Measurements from ENCODE around the gene FLAD1. TPM values are rescaled to one million over a fixed set of nuclear protein-coding genes. Genes with fewer than 3 reads are reported as not detected.

Gene FLAD1
- total RNA-seq, 2 donors from 2014 or later, result 25.9 to 30.8 TPM

GRCh38 chr1:154945962-154946850, 36.9 kb upstream of the FLAD1 start:
- ATAC-seq (no peak), DNase-seq (no peak)
- intact Hi-C loops (cut with DNase I), result loop anchor here in 1 of 2 donors (2.0 kb wide), 1 partner anchor 39 kb away; no protein-coding TSS in a partner anchor

GRCh38 chr1:154948079-154948478, 35.1 kb upstream of the FLAD1 start:
- intact Hi-C loops (cut with DNase I), result no loop called here
- DNase-seq (no peak), ATAC-seq (no peak)

- no peak for ATAC-seq
- intact Hi-C loops (cut with DNase I), result no loop called here
Observed at GRCh38 chr1:154951901-154952657, 31.1 kb upstream of the FLAD1 start.

GRCh38 chr1:154952664-154953063, 30.5 kb upstream of the FLAD1 start:
- DNase-seq (no peak), ATAC-seq (no peak)
- intact Hi-C loops (cut with DNase I), result no loop called here

More at GRCh38 chr1:154951901-154952657, 31.1 kb upstream of the FLAD1 start:
- no peak for DNase-seq

- intact Hi-C loops (cut with DNase I), result no loop called here
- ATAC-seq (no peak), DNase-seq (no peak)
Observed at GRCh38 chr1:154953611-154954038, 29.5 kb upstream of the FLAD1 start.

GRCh38 chr1:154954541-154954940, 28.6 kb upstream of the FLAD1 start:
- no peak for DNase-seq
- intact Hi-C loops (cut with DNase I), result no loop called here
- no peak for ATAC-seq

GRCh38 chr1:154955039-154955717, 28.0 kb upstream of the FLAD1 start:
- ATAC-seq, result peak; percentile 22 to 31
- intact Hi-C loops (cut with DNase I), result no loop called here

GRCh38 chr1:154955718-154956543, 27.2 kb upstream of the FLAD1 start, which contains the start of gene PBXIP1:
TSS of gene PBXIP1 (minus strand) at chr1:154956099. CDS start at chr1:154953721, 2,378 bp downstream.
- intact Hi-C loops (cut with DNase I), result no loop called here
- DNase-seq (peak; percentile 68), ATAC-seq (peak; percentile 84 to 88)

More at GRCh38 chr1:154955039-154955717, 28.0 kb upstream of the FLAD1 start:
- DNase-seq, result peak; percentile 49

- intact Hi-C loops (cut with DNase I), result no loop called here
- DNase-seq (peak; percentile 50), ATAC-seq (peak; percentile 7 to 28)
Observed at GRCh38 chr1:154956544-154956941, 26.6 kb upstream of the FLAD1 start.

- DNase-seq (no peak), ATAC-seq (no peak)
- intact Hi-C loops (cut with DNase I), result no loop called here
Observed at GRCh38 chr1:154957091-154957657, 26.0 kb upstream of the FLAD1 start.

GRCh38 chr1:154958036-154958435, 25.1 kb upstream of the FLAD1 start:
- DNase-seq (no peak), ATAC-seq (no peak)
- intact Hi-C loops (cut with DNase I), result no loop called here

GRCh38 chr1:154958681-154959425, 24.3 kb upstream of the FLAD1 start:
- no peak for ATAC-seq
- intact Hi-C loops (cut with DNase I), result no loop called here
- DNase-seq, result no peak

- DNase-seq (no peak), ATAC-seq (no peak)
- intact Hi-C loops (cut with DNase I), result no loop called here
Observed at GRCh38 chr1:154959426-154959780, 23.7 kb upstream of the FLAD1 start.

- ATAC-seq, result no peak
- no peak for DNase-seq
- intact Hi-C loops (cut with DNase I), result loop anchor here in 1 of 2 donors (5.0 kb wide), 2 partner anchors 52 to 102 kb away; partner anchors contain the start of gene EFNA4
Observed at GRCh38 chr1:154960446-154961136, 22.6 kb upstream of the FLAD1 start.

- ATAC-seq, result peak; percentile 89 to 90
- peak; percentile 87 for DNase-seq
- intact Hi-C loops (cut with DNase I), result loop anchor here in 1 of 2 donors (5.0 kb wide), 2 partner anchors 51 to 101 kb away; partner anchors contain the start of gene EFNA4
Observed at GRCh38 chr1:154961207-154962155, 21.7 kb upstream of the FLAD1 start, which contains the start of gene PYGO2. TSS of gene PYGO2 (minus strand) at chr1:154961782. CDS start at chr1:154961576, 206 bp downstream.
